HepG2 (cell line): Measurements from ENCODE around the gene CCDC69. TPM values are rescaled to one million over a fixed set of nuclear protein-coding genes. Genes with fewer than 3 reads are reported as not detected.

Experiments used
- ATAC-seq: fragments of 200-7000 bp; cut with Tn5 transposase; 3 replicates; pipeline ENCODE4 v1.9.1; 2020; ENCODE audit warnings: mild to moderate bottlenecking, moderate library complexity
- BruUV-seq: library from RNA; stranded (reverse); fragments of 400-500 nt; replicated peaks from 2 replicates; lab custom pipeline; 2021; lab: Mats Ljungman, UMichigan
- CTCF ChIA-PET: fragments of 300-600 bp; formaldehyde crosslinking; extraction: SDS; loops from one replicate; lab custom pipeline; 2021; ENCODE audit warnings: low total read pairs, inconsistent platforms, low intra/inter-chr PET ratio; lab: Yijun Ruan, JAX
- POLR2A ChIA-PET: fragments of 350-600 bp; sonication (Branson Sonifier 250); formaldehyde crosslinking; loops from one replicate; lab custom pipeline; 2020; ENCODE audit warnings: antibody characterized with exemption, inconsistent platforms; lab: Yijun Ruan, JAX
- DNase-seq: peaks from one replicate; pipeline ENCODE4 v3.0.0-alpha.2; 2015; ENCODE audit warnings: low spot score
- FAIRE-seq: peaks from 3 replicates; lab custom pipeline; 2011; peaks lifted over from hg19 to GRCh38; lab: Jason Lieb, UNC
- H2AFZ ChIP-seq: one replicate; pipeline ENCODE4 v1.6.1; 2011; ENCODE audit warnings: low read length, inconsistent platforms
- H3K27ac ChIP-seq: fragments of 300-600 bp; 3 replicates; pipeline ENCODE4 v1.8.0; 2011; ENCODE audit warnings: mixed run types, mild to moderate bottlenecking, mixed read lengths, low read length, inconsistent platforms; ENCODE audit not compliant: insufficient read depth; ENCODE audit errors: extremely low read length
- H3K27me3 ChIP-seq, 2 experiments: fragments of 200-600 bp in 1 of 2; 2 replicates in 1 of 2; 3 replicates in 1 of 2; pipeline versions ENCODE4 v1.6.0 to v1.8.0; 2011; ENCODE audit warnings: low read length in 2 of 2, mild to moderate bottlenecking in 2 of 2, moderate library complexity in 2 of 2, inconsistent platforms in 1 of 2; ENCODE audit not compliant: insufficient read depth in 2 of 2, control insufficient read depth in 1 of 2
- H3K36me3 ChIP-seq, 2 experiments: fragments of 200-600 bp in 1 of 2; replicated peaks in 1 of 2; 2 replicates in 1 of 2; 3 replicates in 1 of 2; pipeline versions ENCODE4 v1.5.1 to v1.8.0; 2011; ENCODE audit warnings: low read length in 2 of 2, inconsistent platforms in 1 of 2; ENCODE audit not compliant: insufficient read depth in 2 of 2, control insufficient read depth in 1 of 2
- H3K4me1 ChIP-seq: 2 replicates; pipeline ENCODE4 v1.5.1; 2012; ENCODE audit warnings: low read length, inconsistent platforms; ENCODE audit not compliant: insufficient read depth
- H3K4me2 ChIP-seq: 2 replicates; pipeline ENCODE4 v1.6.0; 2011; ENCODE audit warnings: low read depth, low read length, inconsistent platforms
- H3K4me3 ChIP-seq, 3 experiments: fragments of 200-600 bp in 1 of 3; sonication (generic), shearing (Covaris generic) in 1 of 3; replicated peaks in 1 of 3; 2 replicates each; pipeline ENCODE4 v1.5.1; 2011 to 2016; ENCODE audit warnings: low read length in 3 of 3, inconsistent platforms in 2 of 3, low read depth in 2 of 3, mild to moderate bottlenecking in 2 of 3, control low read depth in 1 of 3, mixed read lengths in 1 of 3; ENCODE audit not compliant: insufficient read depth in 1 of 3
- H3K79me2 ChIP-seq: one replicate; pipeline ENCODE4 v1.6.1; 2011; ENCODE audit warnings: low read length, inconsistent platforms; ENCODE audit not compliant: insufficient read depth
- H3K9ac ChIP-seq: 2 replicates; pipeline ENCODE4 v1.6.0; 2011; ENCODE audit warnings: mild to moderate bottlenecking, low read depth, low read length, inconsistent platforms; ENCODE audit not compliant: insufficient read depth
- H3K9me3 ChIP-seq: 2 replicates; pipeline ENCODE4 v1.5.1; 2012; ENCODE audit warnings: mild to moderate bottlenecking, low read length
- H4K20me1 ChIP-seq: 2 replicates; pipeline ENCODE4 v1.6.0; 2011; ENCODE audit warnings: inconsistent platforms, mild to moderate bottlenecking, low read length, moderate library complexity; ENCODE audit not compliant: insufficient read depth
- ARID2 ChIP-seq: sonication (generic); formaldehyde crosslinking; IDR thresholded peaks from 2 replicates; pipeline ENCODE4 v1.8.1; 2022; ENCODE audit warnings: mild to moderate bottlenecking, missing genetic modification reagents, borderline replicate concordance
- BRCA1 ChIP-seq: sonication (generic); formaldehyde crosslinking; IDR thresholded peaks from 2 replicates; pipeline ENCODE4 v1.4.0; 2020; ENCODE audit warnings: missing genetic modification reagents
- CC2D1A ChIP-seq: sonication (generic); formaldehyde crosslinking; IDR thresholded peaks from 2 replicates; pipeline ENCODE4 v1.8.1; 2023; ENCODE audit warnings: mild to moderate bottlenecking, missing genetic modification reagents
- ELF4 ChIP-seq: sonication (generic); formaldehyde crosslinking; IDR thresholded peaks from 2 replicates; pipeline ENCODE4 v1.5.0; 2020; ENCODE audit warnings: missing genetic modification reagents, mild to moderate bottlenecking, moderate library complexity, borderline replicate concordance
- MTF2 ChIP-seq: sonication (generic); formaldehyde crosslinking; IDR thresholded peaks from 2 replicates; pipeline ENCODE4 v1.5.0; 2020; ENCODE audit warnings: missing genetic modification reagents, borderline replicate concordance
- NFATC3 ChIP-seq: sonication (generic); formaldehyde crosslinking; IDR thresholded peaks from 2 replicates; pipeline ENCODE4 v1.5.1; 2020; ENCODE audit warnings: mild to moderate bottlenecking, missing genetic modification reagents
- NR3C1 ChIP-seq: sonication (generic); formaldehyde crosslinking; IDR thresholded peaks from 2 replicates; pipeline ENCODE4 v1.4.0; 2020; ENCODE audit warnings: missing genetic modification reagents
- ZHX1 ChIP-seq: sonication (generic); formaldehyde crosslinking; IDR thresholded peaks from 2 replicates; pipeline ENCODE4 v1.8.1; 2022; ENCODE audit warnings: low read depth, mild to moderate bottlenecking, missing genetic modification reagents
- ZNF792 ChIP-seq: IDR thresholded peaks from 2 replicates; pipeline ENCODE4 v1.6.1; 2016
- WGBS: methylation state at CpG from one replicate; pipeline ENCODE4 v1.1.6; 2017; ENCODE audit warnings: low lambda C conversion rate; 5-methylcytosine and 5-hydroxymethylcytosine counted together
- in situ Hi-C: cut with HindIII; loops from 2 replicates; pipeline ENCODE4 v1.10.0; 2017; ENCODE audit warnings: low pct_unique_long_range_greater_than_20kb; ENCODE audit not compliant: extremely low pct_ligation_motif_present
- intact Hi-C: fragments of 100-400 bp; cut with micrococcal nuclease; formaldehyde crosslinking; loops from one replicate; pipeline ENCODE4 v1.10.0; 2022; ENCODE audit not compliant: unreplicated experiment
- polyA plus RNA-seq, 8 experiments: library from polyadenylated mRNA; depleted of rRNA in 3 of 8; stranded (reverse) in 7 of 8; unstranded in 1 of 8; fragments of >200 nt; fragmentation: Illumina TruSeq in 4 of 8; extraction: Trizol in 4 of 8; gene quantifications; 2 replicates each; pipeline versions ENCODE4 v1.2.1 to v1.2.3, GENCODE V29; 2011 to 2016; ENCODE audit warnings: low read depth in 4 of 8, missing spikeins in 1 of 8, mixed read lengths in 1 of 8; ENCODE audit not compliant: insufficient read depth in 1 of 8
- total RNA-seq, 5 experiments: library from RNA; depleted of rRNA; stranded (reverse); fragments of >200 nt; fragmentation: Illumina TruSeq; extraction: Trizol; gene quantifications; 2 replicates each; pipeline ENCODE4 v1.2.3, GENCODE V29; 2016; ENCODE audit warnings: low read depth in 1 of 5
- TF ChIP-seq, protein P1 (sequence below): sonication (generic); formaldehyde crosslinking; conservative IDR thresholded peaks from 2 replicates; pipeline ENCODE4 v1.4.0; 2020; ENCODE audit warnings: missing genetic modification reagents

The CCDC69 gene
- total and polyA plus RNA-seq, 2 of the 13 experiments (the other 11 are each of a cell fraction or from before 2014, with no cell fraction given): 12.2 to 45.2 TPM

DNA sequence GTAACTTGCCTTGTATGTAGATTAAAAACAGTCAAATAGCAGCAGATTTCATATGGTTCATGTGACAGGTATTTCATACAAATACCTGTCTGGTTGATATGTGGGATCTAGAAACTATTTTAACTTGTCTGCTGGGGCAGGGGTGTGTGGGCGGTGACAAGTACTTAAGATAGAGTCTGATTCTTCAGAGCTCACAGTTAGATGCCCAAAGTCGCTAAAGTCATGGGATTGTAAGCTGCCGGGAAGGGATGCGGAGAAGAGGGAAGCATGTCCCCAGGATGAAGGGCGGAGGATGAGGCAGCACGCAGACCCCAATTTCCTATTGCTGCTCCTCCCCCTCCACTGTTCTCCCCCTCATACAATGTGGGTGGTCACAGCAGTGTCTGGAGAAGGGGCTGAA, 79.6 kb downstream of the CCDC69 start:
- ChIA-PET POLR2A (no interaction called here), CTCF (no interaction called here)
- Histone ChIP-seq H3K79me2 (peaks cover 13% of the 10 kb centered on the region), H3K4me2 (no peak overlapping the region), H3K4me1 (peaks cover 11% of the 10 kb centered on the region; the same call in 1 of the 2 replicates), H3K27ac (no peak overlapping the region), H3K9me3 (no peaks in the 10 kb centered on the region), H3K4me3 (no peak overlapping the region), H4K20me1 (no peaks in the 10 kb centered on the region; the same call in 1 of the 2 replicates), H3K36me3 (peaks cover 15 to 63% of the 10 kb centered on the region in 2 experiments), H3K27me3 (no peaks in the 10 kb centered on the region), H2AFZ (no peak overlapping the region), H3K9ac (no peak overlapping the region)
- in situ Hi-C loops: no loop called here
- ATAC-seq: no peak
- no TSS peak for BruUV-seq
- WGBS: 96% methylated on average over 6 of the region's 6 CpGs
- DNase-seq: no peak
- intact Hi-C loops: no loop called here
- TF ChIP-seq NR3C1 (CRISPR knock-in tag): no peak
- no peak for TF ChIP-seq NFATC3
- TF ChIP-seq ZHX1 (CRISPR knock-in tag): no peak
- TF ChIP-seq MTF2: no peak
- TF ChIP-seq BRCA1: no peak
- TF ChIP-seq, protein P1, sequence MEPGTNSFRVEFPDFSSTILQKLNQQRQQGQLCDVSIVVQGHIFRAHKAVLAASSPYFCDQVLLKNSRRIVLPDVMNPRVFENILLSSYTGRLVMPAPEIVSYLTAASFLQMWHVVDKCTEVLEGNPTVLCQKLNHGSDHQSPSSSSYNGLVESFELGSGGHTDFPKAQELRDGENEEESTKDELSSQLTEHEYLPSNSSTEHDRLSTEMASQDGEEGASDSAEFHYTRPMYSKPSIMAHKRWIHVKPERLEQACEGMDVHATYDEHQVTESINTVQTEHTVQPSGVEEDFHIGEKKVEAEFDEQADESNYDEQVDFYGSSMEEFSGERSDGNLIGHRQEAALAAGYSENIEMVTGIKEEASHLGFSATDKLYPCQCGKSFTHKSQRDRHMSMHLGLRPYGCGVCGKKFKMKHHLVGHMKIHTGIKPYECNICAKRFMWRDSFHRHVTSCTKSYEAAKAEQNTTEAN (CRISPR knock-in tag): no peak
- TF ChIP-seq ZNF792 (CRISPR knock-in tag): no peak
- no peak for TF ChIP-seq ELF4 (CRISPR knock-in tag)
- TF ChIP-seq CC2D1A (CRISPR knock-in tag): no peak
- TF ChIP-seq ARID2 (CRISPR knock-in tag): no peak
- FAIRE-seq: no peak
